ENCODE results near the gene SRP9.
"Not testable (repeated sequence)": the region's sequence is repeated elsewhere in the genome, so short reads cannot be mapped to it uniquely, and the experiment has no call there.

- not testable (repeated sequence) for TF ChIP-seq POLR2A (IDR thresholded peaks at IDR 0.05; ENCODE audit: low read length); GATA1 (IDR thresholded peaks at IDR 0.05; ENCODE audit: low read depth, low read length)
Observed at GRCh38 chr1:225836296-225836695, 58.7 kb downstream of the SRP9 start.
